HepG2 (cell line): Measurements from ENCODE around the gene DHX30. TPM values are rescaled to one million over a fixed set of nuclear protein-coding genes. Genes with fewer than 3 reads are reported as not detected.

Experiments used
- ATAC-seq: fragments of 200-7000 bp; cut with Tn5 transposase; 3 replicates; pipeline ENCODE4 v1.9.1; 2020; ENCODE audit warnings: mild to moderate bottlenecking, moderate library complexity
- BruUV-seq: library from RNA; stranded (reverse); fragments of 400-500 nt; replicated peaks from 2 replicates; lab custom pipeline; 2021; lab: Mats Ljungman, UMichigan
- CTCF ChIA-PET: fragments of 300-600 bp; formaldehyde crosslinking; extraction: SDS; loops from one replicate; lab custom pipeline; 2021; ENCODE audit warnings: low total read pairs, inconsistent platforms, low intra/inter-chr PET ratio; lab: Yijun Ruan, JAX
- POLR2A ChIA-PET: fragments of 350-600 bp; sonication (Branson Sonifier 250); formaldehyde crosslinking; loops from one replicate; lab custom pipeline; 2020; ENCODE audit warnings: antibody characterized with exemption, inconsistent platforms; lab: Yijun Ruan, JAX
- DNase-seq: peaks from one replicate; pipeline ENCODE4 v3.0.0-alpha.2; 2015; ENCODE audit warnings: low spot score
- FAIRE-seq: peaks from 3 replicates; lab custom pipeline; 2011; peaks lifted over from hg19 to GRCh38; lab: Jason Lieb, UNC
- H2AFZ ChIP-seq: one replicate; pipeline ENCODE4 v1.6.1; 2011; ENCODE audit warnings: low read length, inconsistent platforms
- H3K27ac ChIP-seq: fragments of 300-600 bp; 3 replicates; pipeline ENCODE4 v1.8.0; 2011; ENCODE audit warnings: mixed run types, mild to moderate bottlenecking, mixed read lengths, low read length, inconsistent platforms; ENCODE audit not compliant: insufficient read depth; ENCODE audit errors: extremely low read length
- H3K27me3 ChIP-seq, 2 experiments: fragments of 200-600 bp in 1 of 2; 2 replicates in 1 of 2; 3 replicates in 1 of 2; pipeline versions ENCODE4 v1.6.0 to v1.8.0; 2011; ENCODE audit warnings: low read length in 2 of 2, mild to moderate bottlenecking in 2 of 2, moderate library complexity in 2 of 2, inconsistent platforms in 1 of 2; ENCODE audit not compliant: insufficient read depth in 2 of 2, control insufficient read depth in 1 of 2
- H3K36me3 ChIP-seq, 2 experiments: fragments of 200-600 bp in 1 of 2; replicated peaks in 1 of 2; 2 replicates in 1 of 2; 3 replicates in 1 of 2; pipeline versions ENCODE4 v1.5.1 to v1.8.0; 2011; ENCODE audit warnings: low read length in 2 of 2, inconsistent platforms in 1 of 2; ENCODE audit not compliant: insufficient read depth in 2 of 2, control insufficient read depth in 1 of 2
- H3K4me1 ChIP-seq: 2 replicates; pipeline ENCODE4 v1.5.1; 2012; ENCODE audit warnings: low read length, inconsistent platforms; ENCODE audit not compliant: insufficient read depth
- H3K4me2 ChIP-seq: 2 replicates; pipeline ENCODE4 v1.6.0; 2011; ENCODE audit warnings: low read depth, low read length, inconsistent platforms
- H3K4me3 ChIP-seq, 3 experiments: fragments of 200-600 bp in 1 of 3; sonication (generic), shearing (Covaris generic) in 1 of 3; replicated peaks in 1 of 3; 2 replicates each; pipeline ENCODE4 v1.5.1; 2011 to 2016; ENCODE audit warnings: low read length in 3 of 3, inconsistent platforms in 2 of 3, low read depth in 2 of 3, mild to moderate bottlenecking in 2 of 3, control low read depth in 1 of 3, mixed read lengths in 1 of 3; ENCODE audit not compliant: insufficient read depth in 1 of 3
- H3K79me2 ChIP-seq: one replicate; pipeline ENCODE4 v1.6.1; 2011; ENCODE audit warnings: low read length, inconsistent platforms; ENCODE audit not compliant: insufficient read depth
- H3K9ac ChIP-seq: 2 replicates; pipeline ENCODE4 v1.6.0; 2011; ENCODE audit warnings: mild to moderate bottlenecking, low read depth, low read length, inconsistent platforms; ENCODE audit not compliant: insufficient read depth
- H3K9me3 ChIP-seq: 2 replicates; pipeline ENCODE4 v1.5.1; 2012; ENCODE audit warnings: mild to moderate bottlenecking, low read length
- H4K20me1 ChIP-seq: 2 replicates; pipeline ENCODE4 v1.6.0; 2011; ENCODE audit warnings: inconsistent platforms, mild to moderate bottlenecking, low read length, moderate library complexity; ENCODE audit not compliant: insufficient read depth
- AGO2 ChIP-seq: fragments of 200-400 bp; formaldehyde crosslinking; optimal IDR thresholded peaks from 2 replicates; pipeline ENCODE3; 2017; ENCODE audit warnings: mild to moderate bottlenecking, low read depth, low read length, moderate library complexity
- CTCF ChIP-seq: sonication (generic); formaldehyde crosslinking; IDR thresholded peaks from 2 replicates; pipeline ENCODE4 v1.5.0; 2020; ENCODE audit warnings: mild to moderate bottlenecking, missing genetic modification reagents, moderate library complexity
- ZBTB43 ChIP-seq: sonication (generic); formaldehyde crosslinking; conservative IDR thresholded peaks from 2 replicates; pipeline ENCODE4 v1.4.0; 2020; ENCODE audit warnings: missing genetic modification reagents
- ZNF354B ChIP-seq: sonication (generic); formaldehyde crosslinking; IDR thresholded peaks from 2 replicates; pipeline ENCODE4 v1.8.0; 2022; ENCODE audit warnings: mild to moderate bottlenecking, missing genetic modification reagents
- WGBS: methylation state at CpG from one replicate; pipeline ENCODE4 v1.1.6; 2017; ENCODE audit warnings: low lambda C conversion rate; 5-methylcytosine and 5-hydroxymethylcytosine counted together
- in situ Hi-C: cut with HindIII; loops from 2 replicates; pipeline ENCODE4 v1.10.0; 2017; ENCODE audit warnings: low pct_unique_long_range_greater_than_20kb; ENCODE audit not compliant: extremely low pct_ligation_motif_present
- intact Hi-C: fragments of 100-400 bp; cut with micrococcal nuclease; formaldehyde crosslinking; loops from one replicate; pipeline ENCODE4 v1.10.0; 2022; ENCODE audit not compliant: unreplicated experiment
- polyA plus RNA-seq, 8 experiments: library from polyadenylated mRNA; depleted of rRNA in 3 of 8; stranded (reverse) in 7 of 8; unstranded in 1 of 8; fragments of >200 nt; fragmentation: Illumina TruSeq in 4 of 8; extraction: Trizol in 4 of 8; gene quantifications; 2 replicates each; pipeline versions ENCODE4 v1.2.1 to v1.2.3, GENCODE V29; 2011 to 2016; ENCODE audit warnings: low read depth in 4 of 8, missing spikeins in 1 of 8, mixed read lengths in 1 of 8; ENCODE audit not compliant: insufficient read depth in 1 of 8
- total RNA-seq, 5 experiments: library from RNA; depleted of rRNA; stranded (reverse); fragments of >200 nt; fragmentation: Illumina TruSeq; extraction: Trizol; gene quantifications; 2 replicates each; pipeline ENCODE4 v1.2.3, GENCODE V29; 2016; ENCODE audit warnings: low read depth in 1 of 5

DHX30 gene
- total and polyA plus RNA-seq, 2 of the 13 experiments (the other 11 are each of a cell fraction or from before 2014, with no cell fraction given), result 30.6 to 59.4 TPM

- TF ChIP-seq AGO2, result no peak
Measured at GRCh38 chr3:47863391-47864128, 60.6 kb downstream of the DHX30 start (continued).

GRCh38 chr3:47865192-47865591 lies 62.3 kb downstream of the DHX30 start:
- Histone ChIP-seq H2AFZ (no peak overlapping the region), H4K20me1 (no peaks in the 10 kb centered on the region), H3K9me3 (no peaks in the 10 kb centered on the region), H3K4me2 (no peak overlapping the region), H3K27ac (no peak overlapping the region), H3K79me2 (no peaks in the 10 kb centered on the region), H3K36me3 (peaks cover 20 to 60% of the 10 kb centered on the region in 2 experiments), H3K9ac (no peak overlapping the region), H3K4me3 (no peak overlapping the region), H3K4me1 (no peaks in the 10 kb centered on the region), H3K27me3 (no peaks in the 10 kb centered on the region)
- intact Hi-C loops (no loop called here), in situ Hi-C loops (no loop called here)
- ChIA-PET CTCF (no interaction called here), POLR2A (no interaction called here)
- BruUV-seq, result no TSS peak
- no peak for DNase-seq
- no peak for FAIRE-seq
- TF ChIP-seq CTCF (CRISPR knock-in tag) (peak; percentile 19; the same call in 1 of the 2 replicates), ZBTB43 (CRISPR knock-in tag) (no peak), ZNF354B (CRISPR knock-in tag) (no peak)
- 89% methylated on average over 3 of the region's 3 CpGs for WGBS
- ATAC-seq, result peak; percentile 42
